CD14-positive monocyte (primary cell): ENCODE measurements around the gene COX5A. TPM values are rescaled to one million over a fixed set of nuclear protein-coding genes. Genes with fewer than 3 reads are reported as not detected.

Experiments
- DNase-seq, 3 donors: peaks; one replicate each; pipeline ENCODE4 v3.0.0-alpha.2; 2011 to 2022
- H2AFZ ChIP-seq: 2 replicates; pipeline ENCODE4 v1.6.0; 2012; ENCODE audit warnings: mild to moderate bottlenecking, low read depth, low read length, inconsistent platforms; ENCODE audit not compliant: insufficient read depth, poor library complexity, severe bottlenecking
- H3K27ac ChIP-seq, 2 donors: 1 replicate in 1 of 2; 2 replicates in 1 of 2; pipeline ENCODE4 v1.5.1; 2012 to 2013; ENCODE audit warnings: low read length in 2 of 2, control low read depth in 1 of 2, inconsistent platforms in 1 of 2, low read depth in 1 of 2, mild to moderate bottlenecking in 1 of 2
- H3K27me3 ChIP-seq, 2 donors: one replicate each; pipeline versions ENCODE4 v1.6.0 to v1.6.1; 2011 to 2013; ENCODE audit warnings: low read length in 2 of 2; ENCODE audit not compliant: control insufficient read depth in 2 of 2, insufficient read depth in 2 of 2
- H3K36me3 ChIP-seq, 2 donors: replicated peaks in 1 of 2; 1 replicate in 1 of 2; 2 replicates in 1 of 2; pipeline versions ENCODE4 v1.5.1 to v1.6.1; 2012 to 2013; ENCODE audit warnings: low read length in 2 of 2, control low read depth in 1 of 2, inconsistent platforms in 1 of 2, mild to moderate bottlenecking in 1 of 2; ENCODE audit not compliant: insufficient read depth in 2 of 2, control insufficient read depth in 1 of 2
- H3K4me1 ChIP-seq, 2 donors: 1 replicate in 1 of 2; 2 replicates in 1 of 2; pipeline versions ENCODE4 v1.5.1 to v1.6.1; 2012 to 2013; ENCODE audit warnings: low read length in 2 of 2, control low read depth in 1 of 2, inconsistent platforms in 1 of 2, mild to moderate bottlenecking in 1 of 2, moderate library complexity in 1 of 2; ENCODE audit not compliant: insufficient read depth in 2 of 2, control insufficient read depth in 1 of 2
- H3K4me2 ChIP-seq: replicated peaks from 2 replicates; pipeline ENCODE3; 2012; ENCODE audit warnings: low read length, moderate library complexity, mild to moderate bottlenecking; ENCODE audit not compliant: poor library complexity, severe bottlenecking; ENCODE audit errors: extremely low read depth
- H3K4me3 ChIP-seq, 3 experiments: fragments of 200-600 bp in 1 of 3; sonication (generic) in 1 of 3; replicated peaks in 1 of 3; 1 replicate in 2 of 3; 2 replicates in 1 of 3; pipeline ENCODE4 v1.5.1; 2011 to 2013; ENCODE audit warnings: low read length in 3 of 3, mild to moderate bottlenecking in 3 of 3, control low read depth in 2 of 3, low read depth in 2 of 3, inconsistent platforms in 1 of 3, moderate library complexity in 1 of 3
- H3K79me2 ChIP-seq: 2 replicates; pipeline ENCODE4 v1.6.0; 2012; ENCODE audit warnings: mild to moderate bottlenecking, control low read depth, inconsistent platforms, low read length, moderate library complexity; ENCODE audit not compliant: insufficient read depth
- H3K9ac ChIP-seq: 2 replicates; pipeline ENCODE4 v1.6.0; 2017; ENCODE audit warnings: low read length, mild to moderate bottlenecking; ENCODE audit not compliant: insufficient read depth, poor library complexity, severe bottlenecking
- H3K9me3 ChIP-seq, 2 donors: replicated peaks in 1 of 2; 1 replicate in 1 of 2; 2 replicates in 1 of 2; pipeline versions ENCODE4 v1.5.1 to v1.6.1; 2012 to 2013; ENCODE audit warnings: low read length in 2 of 2, control low read depth in 1 of 2; ENCODE audit not compliant: control insufficient read depth in 1 of 2, insufficient read depth in 1 of 2
- H4K20me1 ChIP-seq: 2 replicates; pipeline ENCODE4 v1.6.0; 2012; ENCODE audit warnings: mild to moderate bottlenecking, low read length, control low read depth, moderate library complexity; ENCODE audit not compliant: insufficient read depth
- H3K27ac Mint-ChIP-seq, 7 donors: one replicate each; pipeline ENCODE4 v1.8.0; 2020; ENCODE audit warnings: mild to moderate bottlenecking in 7 of 7, mixed read lengths in 7 of 7, moderate library complexity in 6 of 7, inconsistent platforms in 2 of 7
- H3K27me3 Mint-ChIP-seq, 3 donors: one replicate each; pipeline ENCODE4 v1.8.0; 2021 to 2022; ENCODE audit warnings: low read depth in 3 of 3, mild to moderate bottlenecking in 3 of 3, mixed read lengths in 3 of 3, moderate library complexity in 3 of 3, inconsistent platforms in 1 of 3
- H3K36me3 Mint-ChIP-seq, 2 donors: one replicate each; pipeline ENCODE4 v1.8.0; 2020; ENCODE audit warnings: mixed read lengths in 2 of 2, inconsistent platforms in 1 of 2, mild to moderate bottlenecking in 1 of 2
- H3K4me1 Mint-ChIP-seq: one replicate; pipeline ENCODE4 v1.8.0; 2020; ENCODE audit warnings: mild to moderate bottlenecking, mixed read lengths
- H3K4me3 Mint-ChIP-seq, 2 donors: one replicate each; pipeline ENCODE4 v1.8.0; 2020; ENCODE audit warnings: mild to moderate bottlenecking in 2 of 2, mixed read lengths in 2 of 2, moderate library complexity in 1 of 2
- H3K9me3 Mint-ChIP-seq, 7 donors: one replicate each; pipeline ENCODE4 v1.8.0; 2020 to 2022; ENCODE audit warnings: mixed read lengths in 7 of 7, mild to moderate bottlenecking in 6 of 7, moderate library complexity in 6 of 7, inconsistent platforms in 2 of 7
- CTCF ChIP-seq: fragments of 200-600 bp; IDR thresholded peaks from one replicate; pipeline ENCODE4 v1.8.0; 2022; ENCODE audit warnings: antibody characterized with exemption, mild to moderate bottlenecking
- WGBS: methylation state at CpG from one replicate; pipeline ENCODE4 v1.1.5; 2013; ENCODE audit warnings: missing lambda C conversion rate; ENCODE audit not compliant: insufficient coverage; 5-methylcytosine and 5-hydroxymethylcytosine counted together
- intact Hi-C, 2 donors: fragments of 100-400 bp; cut with micrococcal nuclease; formaldehyde crosslinking; loops; one replicate each; pipeline versions ENCODE4 v1.15.0 to v1.15.1; 2023
- polyA plus RNA-seq, 3 donors: library from polyadenylated mRNA; depleted of rRNA in 1 of 3; unstranded in 2 of 3; stranded (reverse) in 1 of 3; fragments of 300-500 nt in 2 of 3; fragments of >200 nt in 1 of 3; fragmentation: Illumina TruSeq in 2 of 3; gene quantifications; 1 replicate in 2 of 3; 2 replicates in 1 of 3; pipeline ENCODE4 v1.2.3, GENCODE V29; 2012 to 2021

The COX5A gene
- polyA plus RNA-seq, 3 donors: 127 to 498 (median 434) TPM

- intact Hi-C loops: no loop called here
- Mint-ChIP-seq H3K4me1 (peaks cover 44% of the 10 kb centered on the region), H3K4me3 (no peak overlapping the region), H3K27ac (no peak overlapping the region), H3K36me3 (peaks cover 4 to 8% of the 10 kb centered on the region in 2 donors), H3K9me3 (peaks cover 0 to 16% (median 8%) of the 10 kb centered on the region in 7 donors), H3K27me3 (peaks cover 30 to 45% (median 41%) of the 10 kb centered on the region in 3 donors)
- Histone ChIP-seq H2AFZ (no peak overlapping the region), H3K9me3 (peaks cover 0 to 8% of the 10 kb centered on the region in 2 donors), H3K36me3 (no peaks in the 10 kb centered on the region), H4K20me1 (peaks cover 17% of the 10 kb centered on the region), H3K79me2 (peaks cover 4% of the 10 kb centered on the region), H3K27me3 (peaks cover 23 to 34% of the 10 kb centered on the region in 2 donors), H3K4me3 (no peak overlapping the region), H3K4me2 (peak overlapping the region; percentile 9), H3K9ac (no peak overlapping the region), H3K4me1 (peaks cover 40 to 50% of the 10 kb centered on the region in 2 donors), H3K27ac (no peak overlapping the region)
- no peak for DNase-seq
- no peak for TF ChIP-seq CTCF
Observed at GRCh38 chr15:74954515-74954914, 16.6 kb upstream of the COX5A start.

GRCh38 chr15:74951006-74951405, 13.1 kb upstream of the COX5A start:
- H3K27ac Mint-ChIP-seq: peak overlapping the region in 1 of 7 donors; percentile 64
- H3K4me2 ChIP-seq: no peak overlapping the region
- no peaks in the 10 kb centered on the region for H3K36me3 Mint-ChIP-seq
- no peak overlapping the region for H3K27ac ChIP-seq
- no peak overlapping the region for H3K4me3 Mint-ChIP-seq
- H3K9ac ChIP-seq: no peak overlapping the region
- TF ChIP-seq CTCF: no peak
- intact Hi-C loops: no loop called here
- H3K9me3 ChIP-seq: no peaks in the 10 kb centered on the region
- no peaks in the 10 kb centered on the region for H3K36me3 ChIP-seq
- H3K27me3 ChIP-seq: peaks cover 0 to 6% of the 10 kb centered on the region in 2 donors
- WGBS: 81% methylated on average over 3 of the region's 3 CpGs
- peaks cover 17% of the 10 kb centered on the region for H4K20me1 ChIP-seq
- H2AFZ ChIP-seq: no peak overlapping the region
- H3K4me3 ChIP-seq: no peak overlapping the region
- peaks cover 19% of the 10 kb centered on the region for H3K4me1 Mint-ChIP-seq
- peaks cover 0 to 2% (median 0%) of the 10 kb centered on the region in 7 donors for H3K9me3 Mint-ChIP-seq
- peaks cover 4% of the 10 kb centered on the region for H3K79me2 ChIP-seq
- no peak for DNase-seq
- H3K4me1 ChIP-seq: peaks cover 13 to 17% of the 10 kb centered on the region in 2 donors
- H3K27me3 Mint-ChIP-seq: peaks cover 6 to 17% (median 13%) of the 10 kb centered on the region in 3 donors
